ENCODE measurements around the gene POC1A. TPM values are rescaled to one million over a fixed set of nuclear protein-coding genes. Genes with fewer than 3 reads are reported as not detected.

POC1A gene
- total and polyA plus RNA-seq, 10 of the 15 experiments (the other 5 are each of a cell fraction or from before 2014, with no cell fraction given): 8.5 to 49.8 (median 23.5) TPM

DNA sequence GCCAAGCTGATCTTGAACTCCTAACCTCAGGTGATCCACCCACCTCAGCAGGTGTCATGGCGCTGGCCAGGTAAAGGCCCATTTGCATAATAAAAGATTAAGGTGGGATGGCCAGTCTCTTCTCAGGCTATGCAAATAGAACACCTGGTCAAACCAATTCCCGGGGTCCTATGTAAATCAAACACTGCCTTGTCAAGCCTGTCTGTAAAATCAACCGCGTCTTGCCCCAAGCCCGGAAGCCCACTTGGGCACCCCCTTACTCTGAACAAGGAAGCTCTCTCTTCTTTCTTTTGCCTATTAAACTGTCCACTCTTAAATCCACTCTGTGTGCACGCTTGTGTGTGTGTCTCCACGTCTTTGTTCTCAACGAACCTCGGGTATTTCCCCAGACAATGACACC, 13.0 kb upstream of the POC1A start:
- in situ Hi-C loops (cut with MboI) (no loop called here), intact Hi-C loops (cut with micrococcal nuclease; ENCODE audit: unreplicated experiment) (no loop called here)
- FAIRE-seq (no peak), ATAC-seq (no peak), DNase-seq (ENCODE audit: low read depth, low spot score) (no peak)
- Histone ChIP-seq H3K4me1 (ENCODE audit: control insufficient read depth, insufficient read depth, low read length) (no peaks in the 10 kb centered on the region), H3K36me3 (ENCODE audit: control insufficient read depth in 2 of 2, insufficient read depth in 2 of 2, low read length in 1 of 2) (no peaks in the 10 kb centered on the region), H3K79me2 (ENCODE audit: control insufficient read depth, insufficient read depth, low read length) (no peaks in the 10 kb centered on the region), H4K20me1 (ENCODE audit: control insufficient read depth, insufficient read depth) (no peaks in the 10 kb centered on the region), H3K27me3 (replicated peaks in 1 of 2; ENCODE audit: control insufficient read depth in 2 of 2, insufficient read depth in 2 of 2, low read length in 1 of 2) (no peaks in the 10 kb centered on the region), H3K9me3 (replicated peaks; ENCODE audit: control insufficient read depth, insufficient read depth, low read length) (no peaks in the 10 kb centered on the region), H3K9ac (ENCODE audit: control insufficient read depth, insufficient read depth, low read length) (no peak overlapping the region), H3K4me3 (no peak overlapping the region), H3K27ac (ENCODE audit: control insufficient read depth, insufficient read depth) (no peak overlapping the region), H3K4me2 (ENCODE audit: control insufficient read depth, insufficient read depth) (no peak overlapping the region), H2AFZ (ENCODE audit: control insufficient read depth, low read depth, low read length) (no peak overlapping the region)
- SMC1A ChIA-PET (ENCODE audit: uncharacterized antibody, unreplicated experiment): no interaction called here
- POLR2A ChIA-PET: no interaction called here
- WGBS (ENCODE audit: insufficient coverage, insufficient replicate concordance, low lambda C conversion rate, missing lambda C conversion rate): 63% methylated on average over 9 of the region's 9 CpGs
- no TSS peak for BruUV-seq (replicated peaks)
- RAD21 ChIA-PET (ENCODE audit: unreplicated experiment): no interaction called here
- CTCF ChIA-PET: interaction anchor here (0.6 kb wide), 1 partner anchor 110 kb away, joined by 3 read pairs; no protein-coding TSS in a partner anchor
- TF ChIP-seq KLF5 (IDR thresholded peaks at IDR 0.05; ENCODE audit: partially characterized antibody) (no peak), BRCA1 (IDR thresholded peaks at IDR 0.05; ENCODE audit: low read depth, low read length) (no peak), ZZZ3 (IDR thresholded peaks at IDR 0.05; ENCODE audit: control insufficient read depth, insufficient read length, low read depth) (no peak), ZNF217 (IDR thresholded peaks at IDR 0.05) (no peak), NFXL1 (IDR thresholded peaks at IDR 0.05; ENCODE audit: borderline replicate concordance) (no peak), ZNF384 (IDR thresholded peaks at IDR 0.05; ENCODE audit: borderline replicate concordance, low read depth, low read length) (no peak), NR2C2 (IDR thresholded peaks at IDR 0.05; ENCODE audit: borderline replicate concordance, control insufficient read depth, insufficient read length, low read depth) (no peak), RFX5 (IDR thresholded peaks at IDR 0.05; ENCODE audit: low read depth, low read length) (no peak), GATAD2B (conservative IDR thresholded peaks at IDR 0.05; ENCODE audit: low read depth) (no peak), KDM1A (IDR thresholded peaks at IDR 0.05; ENCODE audit: borderline replicate concordance) (no peak), POLR2AphosphoS2 (IDR thresholded peaks at IDR 0.05; ENCODE audit: low read depth, low read length) (no peak), NBN (IDR thresholded peaks at IDR 0.05) (no peak), PML (IDR thresholded peaks at IDR 0.05; ENCODE audit: low read length) (no peak)
- TF ChIP-seq, protein P1, sequence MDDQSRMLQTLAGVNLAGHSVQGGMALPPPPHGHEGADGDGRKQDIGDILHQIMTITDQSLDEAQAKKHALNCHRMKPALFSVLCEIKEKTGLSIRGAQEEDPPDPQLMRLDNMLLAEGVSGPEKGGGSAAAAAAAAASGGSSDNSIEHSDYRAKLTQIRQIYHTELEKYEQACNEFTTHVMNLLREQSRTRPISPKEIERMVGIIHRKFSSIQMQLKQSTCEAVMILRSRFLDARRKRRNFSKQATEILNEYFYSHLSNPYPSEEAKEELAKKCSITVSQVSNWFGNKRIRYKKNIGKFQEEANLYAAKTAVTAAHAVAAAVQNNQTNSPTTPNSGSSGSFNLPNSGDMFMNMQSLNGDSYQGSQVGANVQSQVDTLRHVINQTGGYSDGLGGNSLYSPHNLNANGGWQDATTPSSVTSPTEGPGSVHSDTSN (IDR thresholded peaks at IDR 0.05; ENCODE audit: insufficient replicate concordance, low read depth, low read length): no peak
- TF ChIP-seq, protein P2, sequence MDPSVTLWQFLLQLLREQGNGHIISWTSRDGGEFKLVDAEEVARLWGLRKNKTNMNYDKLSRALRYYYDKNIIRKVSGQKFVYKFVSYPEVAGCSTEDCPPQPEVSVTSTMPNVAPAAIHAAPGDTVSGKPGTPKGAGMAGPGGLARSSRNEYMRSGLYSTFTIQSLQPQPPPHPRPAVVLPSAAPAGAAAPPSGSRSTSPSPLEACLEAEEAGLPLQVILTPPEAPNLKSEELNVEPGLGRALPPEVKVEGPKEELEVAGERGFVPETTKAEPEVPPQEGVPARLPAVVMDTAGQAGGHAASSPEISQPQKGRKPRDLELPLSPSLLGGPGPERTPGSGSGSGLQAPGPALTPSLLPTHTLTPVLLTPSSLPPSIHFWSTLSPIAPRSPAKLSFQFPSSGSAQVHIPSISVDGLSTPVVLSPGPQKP (IDR thresholded peaks at IDR 0.05; ENCODE audit: low read depth, low read length): no peak
- TF ChIP-seq, protein P3, sequence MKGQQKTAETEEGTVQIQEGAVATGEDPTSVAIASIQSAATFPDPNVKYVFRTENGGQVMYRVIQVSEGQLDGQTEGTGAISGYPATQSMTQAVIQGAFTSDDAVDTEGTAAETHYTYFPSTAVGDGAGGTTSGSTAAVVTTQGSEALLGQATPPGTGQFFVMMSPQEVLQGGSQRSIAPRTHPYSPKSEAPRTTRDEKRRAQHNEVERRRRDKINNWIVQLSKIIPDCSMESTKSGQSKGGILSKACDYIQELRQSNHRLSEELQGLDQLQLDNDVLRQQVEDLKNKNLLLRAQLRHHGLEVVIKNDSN (IDR thresholded peaks at IDR 0.05; ENCODE audit: borderline replicate concordance, extremely low read length, insufficient read depth, low read depth, low read length): no peak

Data from GM12878 (cell line).